Mesenchymal stem cell (in vitro differentiated cells and primary cell): ENCODE data around the gene CELSR2.

Experiments
- DNase-seq: peaks from one replicate; pipeline ENCODE4 v3.0.0-alpha.2; 2013
- H2AFZ ChIP-seq: one replicate; pipeline ENCODE4 v1.6.1; 2013; ENCODE audit warnings: low read depth, mild to moderate bottlenecking, control low read depth, inconsistent platforms, low read length, moderate library complexity
- H2AK5ac ChIP-seq: 2 replicates; pipeline ENCODE4 v1.6.1; 2013; ENCODE audit warnings: low read length, moderate library complexity, mild to moderate bottlenecking, inconsistent platforms; ENCODE audit not compliant: severe bottlenecking
- H2BK120ac ChIP-seq: one replicate; pipeline ENCODE4 v1.6.1; 2013; ENCODE audit warnings: low read depth, mild to moderate bottlenecking, inconsistent platforms, low read length, moderate library complexity
- H2BK12ac ChIP-seq, 2 experiments: one replicate each; pipeline ENCODE4 v1.6.1; 2013; ENCODE audit warnings: inconsistent platforms in 2 of 2, low read length in 2 of 2, mild to moderate bottlenecking in 2 of 2, moderate library complexity in 2 of 2, control low read depth in 1 of 2
- H2BK15ac ChIP-seq: one replicate; pipeline ENCODE4 v1.6.1; 2013; ENCODE audit warnings: mild to moderate bottlenecking, low read depth, inconsistent platforms; ENCODE audit not compliant: poor library complexity, severe bottlenecking
- H2BK5ac ChIP-seq: 2 replicates; pipeline ENCODE4 v1.6.1; 2013; ENCODE audit warnings: low read depth, mild to moderate bottlenecking, low read length, control low read depth, inconsistent platforms; ENCODE audit not compliant: poor library complexity, severe bottlenecking
- H3K14ac ChIP-seq, 2 experiments: one replicate each; pipeline ENCODE4 v1.6.1; 2013; ENCODE audit warnings: inconsistent platforms in 2 of 2, low read length in 2 of 2, control low read depth in 1 of 2, mild to moderate bottlenecking in 1 of 2, moderate library complexity in 1 of 2
- H3K18ac ChIP-seq, 2 experiments: one replicate each; pipeline ENCODE4 v1.6.1; 2013; ENCODE audit warnings: inconsistent platforms in 2 of 2, low read length in 2 of 2, control low read depth in 1 of 2, low read depth in 1 of 2, mild to moderate bottlenecking in 1 of 2
- H3K23ac ChIP-seq, 2 experiments: one replicate each; pipeline ENCODE4 v1.6.1; 2013; ENCODE audit warnings: inconsistent platforms in 2 of 2, low read length in 2 of 2, mild to moderate bottlenecking in 2 of 2, moderate library complexity in 2 of 2, control low read depth in 1 of 2
- H3K27ac ChIP-seq: 2 replicates; pipeline ENCODE4 v1.5.1; 2013; ENCODE audit warnings: mild to moderate bottlenecking, moderate library complexity, low read length, control low read depth, inconsistent platforms; ENCODE audit not compliant: poor library complexity, severe bottlenecking
- H3K27me3 ChIP-seq, 2 experiments: 2 replicates each; pipeline versions ENCODE4 v1.6.1 to v1.7.0; 2013; ENCODE audit warnings: low read length in 2 of 2, mild to moderate bottlenecking in 2 of 2, moderate library complexity in 2 of 2, control low read depth in 1 of 2, inconsistent platforms in 1 of 2; ENCODE audit not compliant: control insufficient read depth in 1 of 2, insufficient read depth in 1 of 2
- H3K36me3 ChIP-seq, 2 experiments: 2 replicates each; pipeline versions ENCODE4 v1.6.1 to v1.7.0; 2013; ENCODE audit warnings: low read length in 2 of 2, control low read depth in 1 of 2, inconsistent platforms in 1 of 2, low read depth in 1 of 2, mild to moderate bottlenecking in 1 of 2; ENCODE audit not compliant: insufficient read depth in 2 of 2, control insufficient read depth in 1 of 2
- H3K4ac ChIP-seq, 2 experiments: one replicate each; pipeline ENCODE4 v1.6.1; 2013; ENCODE audit warnings: inconsistent platforms in 2 of 2, low read length in 2 of 2, mild to moderate bottlenecking in 2 of 2, moderate library complexity in 2 of 2, control low read depth in 1 of 2, low read depth in 1 of 2
- H3K4me1 ChIP-seq: 2 replicates; pipeline ENCODE4 v1.6.1; 2013; ENCODE audit warnings: low read depth, low read length, control low read depth; ENCODE audit not compliant: control insufficient read depth, insufficient read depth
- H3K4me2 ChIP-seq: 2 replicates; pipeline ENCODE4 v1.6.1; 2013; ENCODE audit warnings: low read length, mild to moderate bottlenecking, inconsistent platforms; ENCODE audit not compliant: poor library complexity, severe bottlenecking
- H3K4me3 ChIP-seq, 2 experiments: 2 replicates each; pipeline versions ENCODE4 v1.5.1 to v1.7.0; 2013; ENCODE audit warnings: low read length in 2 of 2, mild to moderate bottlenecking in 2 of 2, control low read depth in 1 of 2, low read depth in 1 of 2; ENCODE audit not compliant: insufficient read depth in 1 of 2
- H3K79me1 ChIP-seq: replicated peaks from 2 replicates; pipeline ENCODE4 v1.6.1; 2013; ENCODE audit warnings: mild to moderate bottlenecking, control low read depth, low read length, inconsistent platforms; ENCODE audit not compliant: poor library complexity, severe bottlenecking
- H3K9ac ChIP-seq: 2 replicates; pipeline ENCODE4 v1.7.0; 2013; ENCODE audit warnings: mild to moderate bottlenecking, low read length, moderate library complexity
- H3K9me3 ChIP-seq: 2 replicates; pipeline ENCODE4 v1.7.0; 2013; ENCODE audit warnings: mild to moderate bottlenecking, low read length; ENCODE audit not compliant: control insufficient read depth
- H4K8ac ChIP-seq: one replicate; pipeline ENCODE4 v1.6.1; 2013; ENCODE audit warnings: inconsistent platforms, mild to moderate bottlenecking, low read length, moderate library complexity
- H4K91ac ChIP-seq: one replicate; pipeline ENCODE4 v1.6.1; 2013; ENCODE audit warnings: mild to moderate bottlenecking, low read length, inconsistent platforms
- WGBS: methylation state at CpG from one replicate; pipeline ENCODE4 v1.1.7; 2013; ENCODE audit warnings: mixed read lengths; 5-methylcytosine and 5-hydroxymethylcytosine counted together

CELSR2 gene

GRCh38 chr1:109292364-109292763 lies 43.0 kb downstream of the CELSR2 start:
- no peak overlapping the region for H3K4ac ChIP-seq
- H3K18ac ChIP-seq, result no peak overlapping the region
- no peaks in the 10 kb centered on the region for H3K9me3 ChIP-seq
- no peak overlapping the region for H2BK12ac ChIP-seq
- H3K79me1 ChIP-seq, result no peaks in the 10 kb centered on the region
- no peak overlapping the region for H2AFZ ChIP-seq
- no peak overlapping the region for H2BK15ac ChIP-seq
- H2BK5ac ChIP-seq, result no peak overlapping the region
- 68% methylated on average over 9 of the region's 9 CpGs for WGBS
- H3K36me3 ChIP-seq, result no peaks in the 10 kb centered on the region
- no peak overlapping the region for H4K8ac ChIP-seq
- no peak overlapping the region for H3K9ac ChIP-seq
- no peak overlapping the region for H3K4me3 ChIP-seq
- H2BK120ac ChIP-seq, result no peak overlapping the region
- H3K4me2 ChIP-seq, result no peak overlapping the region
- H3K23ac ChIP-seq, result no peak overlapping the region
- no peak overlapping the region for H3K27ac ChIP-seq
- peaks cover 4% of the 10 kb centered on the region for H3K4me1 ChIP-seq
- DNase-seq, result no peak
- peaks cover 0 to 10% of the 10 kb centered on the region in 2 experiments for H3K27me3 ChIP-seq
- H2AK5ac ChIP-seq, result no peak overlapping the region
- no peak overlapping the region for H3K14ac ChIP-seq
- no peak overlapping the region for H4K91ac ChIP-seq

GRCh38 chr1:109293026-109293425 lies 43.7 kb downstream of the CELSR2 start:
- no peak overlapping the region for H3K23ac ChIP-seq
- H3K9me3 ChIP-seq, result no peaks in the 10 kb centered on the region
- H3K18ac ChIP-seq, result no peak overlapping the region
- H3K14ac ChIP-seq, result no peak overlapping the region
- H3K4me1 ChIP-seq, result peaks cover 4% of the 10 kb centered on the region
- no peak overlapping the region for H2BK12ac ChIP-seq
- H3K4me2 ChIP-seq, result no peak overlapping the region
- H3K36me3 ChIP-seq, result no peaks in the 10 kb centered on the region
- H3K27me3 ChIP-seq, result peaks cover 0 to 10% of the 10 kb centered on the region in 2 experiments
- H3K27ac ChIP-seq, result no peak overlapping the region
- DNase-seq, result no peak
- no peak overlapping the region for H2AFZ ChIP-seq
- H3K4ac ChIP-seq, result no peak overlapping the region
- no peak overlapping the region for H4K91ac ChIP-seq
- WGBS, result 72% methylated on average over 2 of the region's 2 CpGs
- H4K8ac ChIP-seq, result no peak overlapping the region
- no peaks in the 10 kb centered on the region for H3K79me1 ChIP-seq
- no peak overlapping the region for H2BK120ac ChIP-seq
- H3K4me3 ChIP-seq, result no peak overlapping the region
- H2BK5ac ChIP-seq, result no peak overlapping the region
- no peak overlapping the region for H2BK15ac ChIP-seq
- no peak overlapping the region for H3K9ac ChIP-seq
- no peak overlapping the region for H2AK5ac ChIP-seq

GRCh38 chr1:109294481-109294880 lies 45.1 kb downstream of the CELSR2 start:
- Histone ChIP-seq H3K14ac (no peak overlapping the region), H3K4me2 (no peak overlapping the region), H2AK5ac (no peak overlapping the region), H2BK15ac (no peak overlapping the region), H3K23ac (no peak overlapping the region), H3K27ac (no peak overlapping the region), H3K79me1 (no peaks in the 10 kb centered on the region), H2BK12ac (no peak overlapping the region), H3K27me3 (peaks cover 0 to 10% of the 10 kb centered on the region in 2 experiments), H3K18ac (no peak overlapping the region), H2BK120ac (no peak overlapping the region), H3K9me3 (no peaks in the 10 kb centered on the region), H4K8ac (no peak overlapping the region), H3K4me3 (no peak overlapping the region), H3K9ac (no peak overlapping the region), H3K36me3 (no peaks in the 10 kb centered on the region), H2BK5ac (no peak overlapping the region), H4K91ac (no peak overlapping the region), H3K4ac (no peak overlapping the region), H2AFZ (no peak overlapping the region), H3K4me1 (peaks cover 12% of the 10 kb centered on the region)
- WGBS, result 95% methylated on average over 3 of the region's 4 CpGs
- no peak for DNase-seq

- Histone ChIP-seq H3K9ac (no peak overlapping the region), H3K23ac (no peak overlapping the region), H2AK5ac (no peak overlapping the region), H2BK15ac (peak overlapping the region; percentile 54), H2BK120ac (no peak overlapping the region), H2AFZ (no peak overlapping the region), H3K14ac (no peak overlapping the region), H4K91ac (no peak overlapping the region), H3K79me1 (no peaks in the 10 kb centered on the region), H4K8ac (no peak overlapping the region), H3K4me1 (peaks cover 16% of the 10 kb centered on the region), H3K27ac (no peak overlapping the region), H3K4ac (no peak overlapping the region), H3K27me3 (peaks cover 0 to 10% of the 10 kb centered on the region in 2 experiments), H2BK12ac (peak overlapping the region in 1 of 2 experiments; percentile 15), H3K9me3 (no peaks in the 10 kb centered on the region), H3K18ac (peak overlapping the region in 1 of 2 experiments; percentile 11), H3K4me2 (no peak overlapping the region), H3K36me3 (no peaks in the 10 kb centered on the region), H2BK5ac (no peak overlapping the region), H3K4me3 (no peak overlapping the region)
- DNase-seq, result no peak
- WGBS, result 83% methylated on average over 12 of the region's 12 CpGs
Measured at GRCh38 chr1:109295712-109296415, 46.5 kb downstream of the CELSR2 start.
